Lung microvascular endothelial cell (primary cell): ENCODE measurements around the gene SYNPO. TPM values are rescaled to one million over a fixed set of nuclear protein-coding genes. Genes with fewer than 3 reads are reported as not detected.

ENCODE experiments used
- DNase-seq, 2 donors: peaks; one replicate each; pipeline versions ENCODE4 v3.0.0 to v3.0.0-alpha.2; 2010; ENCODE audit warnings: low read depth in 2 of 2
- total RNA-seq: library from RNA; depleted of rRNA; stranded (reverse); fragments of >200 nt; gene quantifications from 2 replicates; pipeline ENCODE4 v1.2.1, GENCODE V29; 2014

The SYNPO gene, protein sequence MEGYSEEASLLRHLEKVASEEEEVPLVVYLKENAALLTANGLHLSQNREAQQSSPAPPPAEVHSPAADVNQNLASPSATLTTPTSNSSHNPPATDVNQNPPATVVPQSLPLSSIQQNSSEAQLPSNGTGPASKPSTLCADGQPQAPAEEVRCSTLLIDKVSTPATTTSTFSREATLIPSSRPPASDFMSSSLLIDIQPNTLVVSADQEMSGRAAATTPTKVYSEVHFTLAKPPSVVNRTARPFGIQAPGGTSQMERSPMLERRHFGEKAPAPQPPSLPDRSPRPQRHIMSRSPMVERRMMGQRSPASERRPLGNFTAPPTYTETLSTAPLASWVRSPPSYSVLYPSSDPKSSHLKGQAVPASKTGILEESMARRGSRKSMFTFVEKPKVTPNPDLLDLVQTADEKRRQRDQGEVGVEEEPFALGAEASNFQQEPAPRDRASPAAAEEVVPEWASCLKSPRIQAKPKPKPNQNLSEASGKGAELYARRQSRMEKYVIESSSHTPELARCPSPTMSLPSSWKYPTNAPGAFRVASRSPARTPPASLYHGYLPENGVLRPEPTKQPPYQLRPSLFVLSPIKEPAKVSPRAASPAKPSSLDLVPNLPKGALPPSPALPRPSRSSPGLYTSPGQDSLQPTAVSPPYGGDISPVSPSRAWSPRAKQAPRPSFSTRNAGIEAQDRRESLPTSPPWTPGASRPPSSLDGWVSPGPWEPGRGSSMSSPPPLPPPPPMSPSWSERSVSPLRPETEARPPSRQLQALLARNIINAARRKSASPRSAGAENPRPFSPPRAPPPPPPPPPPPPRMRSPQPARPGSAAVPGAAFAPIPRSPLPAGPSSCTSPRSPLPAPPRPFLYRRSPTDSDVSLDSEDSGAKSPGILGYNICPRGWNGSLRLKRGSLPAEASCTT
- total RNA-seq = 7.4 and 10.7 TPM in 2 replicates

DNA sequence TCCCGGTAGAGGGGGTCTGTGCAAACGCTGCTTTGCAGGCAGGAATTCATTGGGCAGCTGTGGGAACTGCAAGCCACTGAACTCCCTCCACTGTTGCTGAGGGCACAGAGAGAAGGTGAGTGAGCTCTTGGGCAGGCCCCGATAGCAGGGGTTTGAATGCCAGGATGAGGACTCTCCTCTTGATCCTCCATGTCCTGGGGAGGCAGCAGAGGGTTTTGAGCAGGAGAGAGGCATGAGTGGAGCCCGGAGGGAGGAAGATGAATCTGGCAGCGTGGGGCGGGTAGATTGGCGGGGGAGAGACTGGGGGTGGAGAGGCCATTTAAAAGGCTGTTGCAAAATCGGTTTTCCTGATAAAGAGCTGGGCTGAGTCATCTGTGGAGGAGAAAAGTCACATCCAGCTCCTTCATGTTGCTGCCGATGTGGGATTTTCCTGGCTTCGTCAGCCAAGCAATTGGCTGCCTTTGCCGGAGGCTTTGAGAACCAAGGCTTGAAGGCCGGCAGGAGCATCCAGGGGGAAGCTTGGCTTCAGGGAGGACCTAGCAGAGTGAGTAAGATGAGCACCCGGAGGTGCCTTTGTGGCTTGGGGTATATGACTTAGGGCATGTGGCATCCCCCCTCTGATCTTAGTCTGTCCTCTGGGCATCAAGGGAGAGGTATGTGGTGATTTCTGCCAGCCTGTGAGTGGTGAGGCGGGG, at the start of gene SYNPO:
Gene SYNPO, plus strand, starts transcription at position 350 of the 695 bp plus-strand sequence. CDS start 7,616 bp downstream, outside the sequence.
- DNase-seq = peak; percentile 67 to 90

DNA sequence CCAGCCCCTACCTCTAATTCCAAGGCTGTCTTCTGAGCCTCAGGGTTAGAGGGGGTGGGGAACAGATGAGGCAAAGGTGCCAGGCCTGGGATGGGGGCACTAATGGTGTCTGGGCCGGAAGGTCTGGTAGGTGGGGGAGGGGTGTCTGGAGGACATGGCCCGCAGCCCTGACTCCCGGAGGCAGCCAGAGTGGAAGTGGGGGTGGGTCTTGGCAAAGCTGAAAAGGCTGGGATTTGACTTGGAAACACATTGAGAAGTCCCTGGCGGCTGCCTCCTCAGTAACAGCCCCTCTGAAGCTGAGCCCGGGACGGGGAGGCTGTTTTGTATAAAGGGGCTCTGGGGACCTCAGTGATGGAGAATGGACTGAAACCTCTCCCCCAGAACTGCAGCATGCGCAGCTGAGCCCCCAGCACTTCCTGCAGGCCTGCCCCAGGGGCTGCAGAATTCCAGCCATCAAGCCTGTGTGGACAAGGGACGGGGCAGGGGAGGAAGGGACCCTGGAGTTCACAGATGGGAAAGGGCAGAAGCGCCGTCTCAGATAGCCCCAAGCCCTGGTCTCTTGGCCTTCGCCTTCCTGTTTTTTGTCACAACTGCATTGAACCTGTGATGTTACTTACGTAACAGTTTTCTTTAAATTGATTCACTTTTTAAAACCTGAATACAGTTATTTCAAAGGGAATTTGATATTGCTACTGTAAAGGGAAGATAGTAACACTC, 49.3 kb upstream of the SYNPO start:
- no peak for DNase-seq

DNA sequence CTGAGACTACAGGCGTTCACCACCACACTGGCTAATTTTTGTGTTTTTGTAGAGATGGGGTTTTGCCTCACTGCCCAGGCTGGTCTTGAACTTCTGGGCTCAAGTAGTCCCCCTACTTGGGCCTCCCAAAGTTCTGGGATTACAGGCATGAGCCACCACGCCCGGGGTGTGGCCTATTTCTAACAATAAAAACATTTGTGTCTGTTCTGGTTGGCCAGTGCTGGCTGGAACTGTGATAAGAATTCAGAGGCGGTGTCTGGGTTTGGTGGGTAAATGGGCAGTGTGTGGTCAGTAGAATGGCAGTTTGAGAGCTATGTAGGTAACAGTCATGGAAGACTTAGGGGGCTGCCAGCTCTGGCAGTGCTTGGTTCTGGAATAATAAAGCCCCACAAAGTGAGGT, 46.9 kb upstream of the SYNPO start:
- no peak for DNase-seq

DNA sequence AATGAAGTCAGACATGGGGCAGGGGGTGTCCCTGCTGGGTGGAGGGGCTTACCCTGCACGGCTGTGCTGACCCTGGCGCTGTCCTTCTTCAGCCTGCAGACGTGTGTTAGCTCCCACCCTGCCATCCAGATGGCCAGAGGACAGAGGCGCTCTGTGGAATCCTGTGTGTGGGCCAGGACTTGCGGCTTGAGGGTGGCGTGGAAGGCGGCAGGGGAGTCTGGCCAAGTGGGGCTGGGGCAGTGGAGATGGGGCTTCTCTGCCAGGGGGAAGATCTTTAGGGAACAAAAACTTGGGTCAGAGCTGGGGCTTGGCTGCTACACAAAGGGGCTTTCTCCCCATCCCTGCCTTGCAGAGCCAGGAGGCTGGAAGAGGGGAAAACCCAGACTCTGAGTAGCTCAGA, 46.5 kb upstream of the SYNPO start:
- DNase-seq = no peak

DNA sequence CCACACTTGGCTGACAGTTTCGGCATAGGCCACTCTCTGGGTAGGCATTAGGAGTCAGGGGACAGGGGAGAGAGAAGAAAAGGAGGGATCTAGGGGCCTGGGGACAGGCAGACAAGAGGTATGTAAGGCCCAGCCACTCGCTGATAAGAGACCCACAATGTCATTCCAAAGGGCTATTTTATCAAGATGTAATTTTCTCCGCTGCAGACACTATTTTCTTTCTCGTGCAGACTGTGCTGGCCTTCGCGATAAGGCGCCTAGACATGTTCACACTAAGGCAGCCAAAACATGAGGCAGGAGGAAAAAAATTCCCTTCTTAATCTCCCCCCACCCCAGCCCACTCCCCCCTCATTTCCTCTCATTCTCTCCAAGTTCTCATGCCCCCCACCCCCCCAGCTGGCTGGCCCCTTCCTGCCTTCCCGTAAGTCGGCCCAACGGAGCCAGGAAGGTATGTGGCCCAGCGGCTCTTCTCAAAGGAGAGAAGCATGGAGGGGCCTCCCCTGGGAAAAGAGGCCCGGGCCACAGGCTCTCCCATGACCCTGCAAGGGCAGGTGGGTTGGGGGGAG, 44.9 kb upstream of the SYNPO start:
- peak; percentile 26 to 85 for DNase-seq

DNA sequence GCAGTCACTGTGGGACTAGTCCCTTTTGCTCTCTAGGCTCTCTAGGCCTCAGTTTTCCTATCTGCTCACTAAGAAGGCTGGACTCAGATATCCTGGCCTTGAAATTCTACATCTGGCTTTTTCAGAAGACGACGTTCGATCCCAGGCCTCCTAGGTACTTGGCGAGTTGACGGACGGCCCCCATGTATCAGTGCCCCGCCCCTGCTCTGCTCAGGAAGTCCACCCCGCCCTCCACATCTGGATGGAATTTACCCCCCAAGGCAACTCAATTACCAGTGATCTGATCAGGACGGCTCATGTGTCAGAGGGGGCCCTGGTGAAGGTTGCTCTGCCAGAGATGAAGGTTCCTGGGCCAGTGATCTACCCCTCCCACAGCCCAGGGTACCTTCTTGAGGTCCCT, 44.1 kb upstream of the SYNPO start:
- no peak for DNase-seq

DNA sequence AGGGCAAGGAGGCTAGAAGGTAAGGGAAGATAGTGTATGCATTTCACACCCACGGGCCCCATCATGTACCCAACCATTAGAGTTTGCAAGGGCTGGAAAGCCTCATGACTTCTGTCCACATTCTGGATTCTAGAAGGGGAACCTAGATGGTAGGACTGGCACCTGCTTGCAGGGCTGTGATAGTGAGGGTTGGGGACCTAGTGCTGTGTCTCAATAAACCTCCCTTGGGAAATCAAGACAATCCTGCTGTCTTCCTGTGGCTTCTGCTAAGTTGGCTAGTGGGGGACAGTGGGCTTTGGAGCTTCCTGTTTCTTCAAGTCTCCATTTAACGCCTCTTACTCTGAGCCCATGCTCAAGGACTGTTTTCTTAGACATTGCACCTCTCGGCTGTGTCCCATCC, 43.6 kb upstream of the SYNPO start:
- no peak for DNase-seq

DNA sequence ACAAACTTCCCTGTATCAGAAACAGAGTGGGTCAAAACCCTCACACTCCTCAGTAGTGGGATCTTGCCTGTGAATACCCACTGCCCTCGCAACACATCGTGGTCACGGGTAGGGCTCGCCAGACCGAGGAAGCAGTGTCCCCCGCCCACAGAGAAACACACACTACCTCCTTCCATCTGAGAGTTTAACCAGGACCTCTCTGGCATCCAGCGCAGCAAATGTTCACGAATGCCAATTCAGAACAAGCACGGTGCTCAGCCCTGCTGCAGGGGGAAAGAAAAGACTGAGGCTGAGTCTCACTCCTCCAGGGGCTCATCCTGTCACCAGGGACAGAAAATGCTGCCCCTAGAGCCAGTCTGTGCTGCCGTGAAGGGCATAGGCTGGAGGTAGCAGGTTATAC, 42.5 kb upstream of the SYNPO start:
- no peak for DNase-seq

DNA sequence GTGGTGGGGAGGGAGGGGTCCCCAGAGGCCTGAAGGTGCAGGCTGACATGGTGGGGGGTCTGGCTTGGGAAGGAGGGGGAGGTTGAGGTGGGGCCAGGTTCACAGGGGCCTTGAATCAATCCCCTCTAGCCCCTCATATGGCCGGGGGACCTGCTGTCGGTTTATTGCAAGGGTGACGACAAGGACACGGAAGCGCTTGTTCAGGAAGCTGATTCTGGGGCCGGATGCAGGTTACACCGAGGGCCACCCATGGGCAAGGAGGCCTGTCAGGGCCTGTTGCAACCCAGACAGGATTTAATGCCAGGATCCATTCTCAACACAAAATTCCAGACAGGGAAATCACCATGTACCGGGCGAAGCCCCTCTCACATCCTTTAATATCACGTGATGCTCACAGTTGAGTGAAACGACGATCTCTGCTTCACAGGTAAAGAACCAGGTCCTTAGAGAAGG, 41.6 kb upstream of the SYNPO start:
- peak in 1 of 2 donors; percentile 29 for DNase-seq

DNA sequence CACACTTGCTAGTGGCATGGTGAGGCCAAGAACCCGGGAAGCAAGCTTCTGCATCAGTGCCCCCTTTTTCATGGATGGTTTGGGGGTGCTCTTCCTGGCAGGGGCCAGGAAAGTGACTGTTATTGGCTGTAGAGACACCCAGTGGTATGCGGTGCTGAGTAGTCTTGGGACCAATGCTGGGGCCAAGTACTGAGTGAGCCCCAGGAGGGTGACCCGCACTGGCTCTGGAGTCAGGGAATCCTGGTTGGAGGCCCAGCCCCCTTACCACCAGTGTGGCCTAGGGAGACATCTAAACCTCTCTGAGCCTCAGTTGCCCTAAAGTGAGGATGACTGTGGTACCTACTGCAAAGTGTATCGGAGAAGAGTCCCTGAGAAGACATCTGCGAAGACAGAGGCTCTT, 41.2 kb upstream of the SYNPO start:
- no peak for DNase-seq

DNA sequence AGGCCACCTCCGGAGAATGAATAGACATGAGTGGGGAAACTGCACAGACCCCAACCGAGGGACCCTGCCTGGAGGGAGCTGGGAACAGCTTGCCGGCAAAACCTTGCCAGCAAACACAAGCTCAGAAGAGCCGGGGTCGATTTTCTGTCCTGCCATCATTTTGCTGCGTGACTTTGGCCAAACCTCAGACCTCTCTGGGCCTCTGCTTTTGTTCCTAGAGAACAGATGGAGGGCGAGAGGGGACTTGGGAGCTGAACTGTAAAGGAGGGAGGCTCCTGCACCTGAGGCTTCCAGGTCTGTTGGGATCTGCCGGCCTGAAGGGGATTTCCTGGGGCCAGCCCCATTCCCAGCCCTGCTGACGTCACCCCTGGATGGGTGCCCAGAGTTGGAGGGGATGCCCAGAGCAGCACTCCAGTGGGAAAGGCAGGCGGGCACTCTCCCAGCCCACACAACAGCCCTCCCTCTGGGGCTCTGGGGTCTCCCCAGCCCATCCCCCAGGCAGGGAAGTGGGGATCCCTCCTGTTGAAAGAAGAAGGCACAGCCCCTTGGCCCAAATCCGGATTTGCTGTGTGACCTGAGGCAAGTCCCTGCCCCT, 40.4 kb upstream of the SYNPO start:
- DNase-seq = peak; percentile 88 to 92

DNA sequence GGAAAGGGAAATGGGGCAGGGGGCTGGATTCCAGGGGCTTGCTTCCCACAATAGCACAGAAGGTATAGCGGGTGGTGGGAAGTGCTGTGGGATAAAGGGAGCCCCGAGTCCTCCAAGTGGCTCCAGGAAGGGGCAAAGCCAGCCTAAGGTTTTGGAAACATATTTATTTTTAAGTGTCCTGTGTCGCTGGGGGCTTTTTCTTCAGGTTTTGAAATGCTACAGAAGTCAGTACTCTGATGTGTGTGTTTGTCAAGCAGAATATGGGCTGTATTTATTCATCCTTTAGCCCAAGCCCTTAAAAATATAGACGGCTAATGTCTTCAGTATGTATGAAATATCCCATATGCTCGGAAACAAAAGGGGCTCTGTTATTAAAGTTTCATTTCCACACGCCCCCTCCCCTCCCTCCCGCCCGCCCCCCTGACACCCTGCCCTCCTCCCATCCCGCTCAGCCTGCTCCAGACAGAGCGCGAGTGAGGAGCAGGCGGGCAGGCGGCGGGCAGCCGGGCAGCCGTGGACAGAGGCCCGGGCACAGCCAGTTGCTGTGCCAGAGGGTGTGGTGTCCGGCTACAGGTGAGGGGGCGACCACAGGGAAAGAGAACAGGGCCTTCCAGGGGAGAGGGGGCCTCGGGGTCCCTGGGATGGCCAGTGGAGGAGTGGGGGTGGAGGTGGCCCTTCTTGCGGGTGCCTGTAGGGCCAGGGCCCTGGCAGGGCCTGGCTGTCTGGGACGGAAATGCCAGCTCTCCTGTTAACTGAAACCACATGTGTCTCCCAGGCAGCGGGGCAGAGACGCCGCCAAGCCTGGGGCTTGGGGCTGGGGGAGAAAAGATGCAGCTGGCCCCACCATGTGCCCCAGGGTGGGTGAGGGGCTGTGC, 39.6 kb upstream of the SYNPO start:
- DNase-seq = no peak

DNA sequence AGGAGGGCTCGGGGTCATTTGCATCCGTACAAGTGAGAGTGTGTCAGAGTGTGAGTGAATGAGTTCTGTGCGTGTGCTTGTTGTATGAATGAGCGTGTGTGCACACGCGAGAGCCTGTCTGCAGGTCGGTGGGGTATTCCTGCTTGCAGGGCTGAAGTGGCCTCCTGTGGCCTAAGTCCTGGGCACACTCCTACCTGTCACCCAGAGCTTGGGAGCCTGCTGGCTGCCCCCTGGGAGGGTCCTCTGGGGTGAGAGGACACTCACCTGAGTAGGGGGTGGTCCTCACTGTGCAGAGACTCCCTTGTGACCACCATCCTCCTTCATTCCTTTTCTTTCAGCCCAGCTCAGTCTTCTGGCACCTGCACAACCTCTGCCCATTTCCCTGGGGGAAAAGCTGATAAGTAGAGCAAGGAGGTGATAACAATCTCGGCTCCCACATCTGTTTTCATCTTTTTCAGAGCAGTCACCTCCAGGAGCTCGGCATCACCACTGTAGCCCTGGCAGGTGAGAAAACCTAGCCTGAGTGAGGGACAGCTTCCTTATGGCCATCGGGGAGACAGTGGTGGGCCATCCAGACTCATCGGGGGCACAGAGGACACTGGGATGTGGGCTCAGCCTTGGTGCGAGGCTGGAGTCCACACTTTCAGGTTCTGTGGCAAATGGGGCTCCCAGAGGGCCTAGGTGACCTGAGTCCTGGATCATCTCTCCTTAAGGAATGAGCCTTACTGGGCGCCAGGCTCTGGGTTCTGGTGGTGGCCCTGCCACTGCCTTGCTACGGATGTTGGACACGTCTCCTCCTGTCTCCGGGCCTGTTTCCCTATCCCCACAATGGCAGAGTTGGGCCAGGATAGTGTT, 38.7 kb upstream of the SYNPO start:
- DNase-seq = no peak

DNA sequence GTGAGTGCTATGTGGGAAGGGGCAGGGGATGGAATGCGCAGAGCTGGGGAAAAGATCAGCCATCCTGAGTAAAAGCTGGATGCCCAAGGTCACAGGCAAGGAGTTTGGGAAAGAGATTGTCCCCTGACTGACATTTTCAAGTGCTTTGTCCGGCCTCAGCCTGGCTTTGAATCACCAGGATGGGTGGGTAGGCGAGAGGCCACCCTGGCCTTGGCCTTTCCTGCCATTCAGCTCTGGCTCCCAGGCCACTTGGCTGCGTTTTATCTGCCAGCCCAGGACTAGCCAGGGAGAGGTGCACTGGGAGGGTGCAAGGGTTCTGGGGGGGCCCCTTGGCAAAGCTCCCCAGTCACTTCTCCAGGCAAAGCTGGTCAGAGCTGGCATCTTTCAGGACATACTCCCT, 37.4 kb upstream of the SYNPO start:
- no peak for DNase-seq

DNA sequence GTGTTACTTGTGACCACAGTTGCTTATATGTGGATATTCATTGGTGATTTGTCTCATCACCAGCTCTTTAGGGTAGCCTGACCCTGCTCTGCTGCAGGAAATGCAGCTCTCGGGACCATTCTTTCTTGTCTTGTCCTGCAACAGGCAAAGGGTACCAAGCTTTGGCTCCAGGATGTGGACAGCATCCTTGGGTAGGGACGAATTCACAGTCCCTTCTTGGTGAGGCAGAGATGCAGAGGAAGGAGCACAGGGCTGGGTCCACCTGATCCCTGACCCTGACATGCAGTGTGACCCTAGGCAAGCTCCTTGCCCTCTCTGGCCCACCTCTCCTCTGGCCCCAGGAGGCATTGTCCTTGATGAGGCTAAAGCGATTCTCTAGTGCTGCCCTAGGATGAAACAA, 37.0 kb upstream of the SYNPO start:
- DNase-seq = no peak

DNA sequence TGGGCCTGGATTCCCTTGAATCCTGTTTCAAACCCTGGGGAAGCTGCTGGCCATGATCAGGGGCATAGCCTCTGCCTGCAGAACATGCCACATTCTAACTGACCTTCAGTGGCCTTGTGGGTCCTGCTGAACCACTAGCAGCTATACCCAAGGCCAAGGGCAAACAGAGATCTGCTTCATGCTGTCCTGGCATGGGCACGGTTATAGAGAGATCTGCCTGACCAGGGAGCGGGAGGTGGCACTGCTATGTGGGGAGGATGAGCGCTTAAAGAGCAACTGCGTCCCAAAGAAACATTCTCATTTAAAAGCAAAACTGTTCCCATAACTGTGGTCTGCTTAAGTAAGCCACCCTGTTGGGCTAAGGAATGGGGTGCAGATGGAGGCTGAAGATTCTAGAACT, 36.5 kb upstream of the SYNPO start:
- DNase-seq = no peak

DNA sequence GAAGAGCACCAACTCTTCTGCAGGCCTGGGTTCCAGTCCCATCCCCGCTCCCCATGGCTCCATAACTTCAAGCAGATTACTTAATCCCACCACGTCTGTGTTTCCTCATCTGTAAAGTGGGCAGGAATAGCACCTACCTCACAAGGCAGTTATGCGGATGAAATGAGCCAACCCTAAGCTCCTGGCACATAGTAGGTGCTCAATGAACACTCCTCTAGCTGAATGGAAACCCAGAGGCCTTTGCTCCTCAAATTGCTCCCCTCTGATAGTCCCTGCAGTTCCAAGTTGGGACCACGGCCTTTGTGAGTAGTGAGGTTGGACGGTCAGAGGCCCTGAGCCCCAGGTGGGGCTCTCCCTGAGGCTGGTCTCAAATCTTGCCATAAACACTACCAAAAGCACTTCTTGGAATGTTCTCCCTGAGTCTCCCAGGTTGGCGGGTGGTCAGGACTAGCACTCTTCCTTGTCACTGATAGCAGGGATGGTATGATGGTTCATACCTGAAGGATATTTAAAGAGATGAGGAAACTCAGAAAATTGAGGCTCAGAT, 35.5 kb upstream of the SYNPO start:
- DNase-seq = no peak

DNA sequence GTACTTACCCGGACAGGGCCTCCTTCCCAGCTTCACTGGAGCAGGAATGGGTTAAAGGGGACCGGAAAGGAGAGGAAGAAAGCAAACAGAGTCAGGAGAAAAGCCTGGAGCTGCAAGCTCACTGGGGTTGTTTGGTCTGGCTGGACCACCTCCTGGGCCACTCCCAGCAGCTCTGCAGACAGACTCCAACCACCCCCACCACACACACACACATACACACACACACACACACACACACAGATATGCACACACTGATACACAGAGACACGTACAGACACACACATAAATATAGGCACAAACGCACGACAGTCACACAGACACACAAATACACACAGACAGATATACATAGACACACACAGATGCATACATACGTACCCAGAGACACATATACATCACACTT, 34.9 kb upstream of the SYNPO start:
- no peak for DNase-seq
